Endodermal cell (in vitro differentiated cells): ENCODE data around the gene ANKUB1. TPM values are rescaled to one million over a fixed set of nuclear protein-coding genes. Genes with fewer than 3 reads are reported as not detected.

ENCODE experiments used
- DNase-seq: peaks from one replicate; pipeline ENCODE4 v3.0.0-alpha.2; 2017
- H3K27ac ChIP-seq: 2 replicates; pipeline ENCODE4 v1.5.1; 2013; ENCODE audit warnings: mild to moderate bottlenecking, low read depth, low read length, moderate library complexity
- H3K27me3 ChIP-seq: 2 replicates; pipeline ENCODE4 v1.6.1; 2013; ENCODE audit warnings: mild to moderate bottlenecking, low read length, moderate library complexity; ENCODE audit not compliant: insufficient read depth, control insufficient read depth, poor library complexity, severe bottlenecking
- H3K36me3 ChIP-seq: 2 replicates; pipeline ENCODE4 v1.7.0; 2013; ENCODE audit warnings: mild to moderate bottlenecking, low read length, moderate library complexity; ENCODE audit not compliant: control insufficient read depth, insufficient read depth
- H3K4me1 ChIP-seq: one replicate; pipeline ENCODE4 v1.7.0; 2013; ENCODE audit warnings: low read length; ENCODE audit not compliant: control insufficient read depth, insufficient read depth
- H3K4me3 ChIP-seq: 2 replicates; pipeline ENCODE4 v1.5.1; 2013; ENCODE audit warnings: mild to moderate bottlenecking, low read length, moderate library complexity
- H3K9ac ChIP-seq: 2 replicates; pipeline ENCODE4 v1.6.1; 2013; ENCODE audit warnings: mild to moderate bottlenecking, low read length, moderate library complexity; ENCODE audit not compliant: poor library complexity, severe bottlenecking; ENCODE audit errors: extremely low read depth
- H3K9me3 ChIP-seq: 2 replicates; pipeline ENCODE4 v1.6.1; 2013; ENCODE audit warnings: mild to moderate bottlenecking, low read length, moderate library complexity; ENCODE audit not compliant: control insufficient read depth
- H3K27ac Mint-ChIP-seq: 2 replicates; pipeline ENCODE4 v1.8.0; 2020; ENCODE audit warnings: mixed read lengths
- H3K27me3 Mint-ChIP-seq: 2 replicates; pipeline ENCODE4 v1.8.0; 2021; ENCODE audit warnings: mild to moderate bottlenecking, mixed read lengths; ENCODE audit not compliant: insufficient read depth
- H3K36me3 Mint-ChIP-seq: 2 replicates; pipeline ENCODE4 v1.8.0; 2020; ENCODE audit warnings: low read depth, mixed read lengths
- H3K4me1 Mint-ChIP-seq: 2 replicates; pipeline ENCODE4 v1.8.0; 2020; ENCODE audit warnings: mixed read lengths
- H3K4me3 Mint-ChIP-seq: 2 replicates; pipeline ENCODE4 v1.8.0; 2020; ENCODE audit warnings: mild to moderate bottlenecking, moderate library complexity, mixed read lengths
- H3K9me3 Mint-ChIP-seq: 2 replicates; pipeline ENCODE4 v1.8.0; 2020; ENCODE audit warnings: mild to moderate bottlenecking, mixed read lengths
- CTCF ChIP-seq: fragments of 200-600 bp; sonication (generic); conservative IDR thresholded peaks from 2 replicates; pipeline ENCODE4 v1.5.0; 2021; ENCODE audit warnings: antibody characterized with exemption, mild to moderate bottlenecking
- WGBS, 2 experiments: methylation state at CpG; one replicate each; pipeline versions ENCODE4 v1.1.5 to v1.1.7; 2013; ENCODE audit warnings: missing lambda C conversion rate in 2 of 2, mixed read lengths in 1 of 2; ENCODE audit not compliant: insufficient coverage in 1 of 2, insufficient read length in 1 of 2; 5-methylcytosine and 5-hydroxymethylcytosine counted together
- total RNA-seq, 2 donors: library from RNA; stranded (reverse); fragmentation: NEBNext Ultra II Directional in 1 of 2; extraction: Animal tissue kit (Norgen Biotek cat#: 25700) in 1 of 2; gene quantifications; 2 replicates in 1 of 2; 3 replicates in 1 of 2; pipeline ENCODE4 v1.2.1, GENCODE V29; 2021

Gene ANKUB1
- total RNA-seq, 2 donors from 2014 or later = not detected

GRCh38 chr3:149820183-149820582 is 27.8 kb upstream of the ANKUB1 start:
- Mint-ChIP-seq H3K36me3 (peaks cover 5% of the 10 kb centered on the region), H3K27ac (no peak overlapping the region), H3K4me3 (no peak overlapping the region), H3K27me3 (no peaks in the 10 kb centered on the region), H3K4me1 (peaks cover 2% of the 10 kb centered on the region), H3K9me3 (peaks cover 6% of the 10 kb centered on the region)
- 80 to 91% methylated on average over 1 to 4 of the region's 4 CpGs for WGBS, 2 experiments
- no peak for TF ChIP-seq CTCF
- no peaks in the 10 kb centered on the region for H3K27me3 ChIP-seq
- H3K4me3 ChIP-seq = no peak overlapping the region
- no peaks in the 10 kb centered on the region for H3K36me3 ChIP-seq
- no peak overlapping the region for H3K27ac ChIP-seq
- H3K9ac ChIP-seq = no peak overlapping the region
- H3K9me3 ChIP-seq = peaks cover 13% of the 10 kb centered on the region
- no peaks in the 10 kb centered on the region for H3K4me1 ChIP-seq
- DNase-seq = no peak

GRCh38 chr3:149819432-149819831 is 27.1 kb upstream of the ANKUB1 start:
- Mint-ChIP-seq H3K9me3 (peaks cover 6% of the 10 kb centered on the region), H3K4me1 (peaks cover 9% of the 10 kb centered on the region), H3K36me3 (peaks cover 6% of the 10 kb centered on the region), H3K27ac (no peak overlapping the region), H3K4me3 (no peak overlapping the region), H3K27me3 (no peaks in the 10 kb centered on the region)
- no peak for TF ChIP-seq CTCF
- Histone ChIP-seq H3K27me3 (no peaks in the 10 kb centered on the region), H3K4me1 (no peaks in the 10 kb centered on the region), H3K9me3 (peaks cover 13% of the 10 kb centered on the region), H3K9ac (no peak overlapping the region), H3K4me3 (no peak overlapping the region), H3K27ac (no peak overlapping the region), H3K36me3 (no peaks in the 10 kb centered on the region)
- no peak for DNase-seq
- 85 to 86% methylated on average over 1 of the region's 1 CpG for WGBS, 2 experiments

GRCh38 chr3:149816986-149817385 is 24.6 kb upstream of the ANKUB1 start:
- Mint-ChIP-seq H3K27ac (no peak overlapping the region), H3K4me1 (peaks cover 18% of the 10 kb centered on the region), H3K36me3 (peaks cover 3% of the 10 kb centered on the region), H3K27me3 (no peaks in the 10 kb centered on the region), H3K4me3 (no peak overlapping the region), H3K9me3 (no peaks in the 10 kb centered on the region)
- no peak for TF ChIP-seq CTCF
- Histone ChIP-seq H3K27me3 (no peaks in the 10 kb centered on the region), H3K27ac (no peak overlapping the region), H3K4me1 (no peaks in the 10 kb centered on the region), H3K4me3 (no peak overlapping the region), H3K9ac (no peak overlapping the region), H3K36me3 (no peaks in the 10 kb centered on the region), H3K9me3 (peaks cover 4% of the 10 kb centered on the region)
- DNase-seq = no peak
- WGBS, 2 experiments = 62 to 73% methylated on average over 1 to 2 of the region's 2 CpGs
